Measurements from ENCODE around the gene DHRS12.
A peak's percentile ranks its signal among the peaks of the same experiment; 100 is the strongest.

Gene DHRS12

GRCh38 chr13:51811046-51811445, 7.1 kb upstream of the DHRS12 start:
- no peak for DNase-seq (ENCODE audit: low read depth)
- no peak for TF ChIP-seq CTCF (conservative IDR thresholded peaks at IDR 0.05; ENCODE audit: low read depth, low read length)
- H3K4me3 ChIP-seq (ENCODE audit: low read length), result no peak overlapping the region

GRCh38 chr13:51808811-51809210, 4.8 kb upstream of the DHRS12 start:
- no peak for DNase-seq (ENCODE audit: low read depth)
- TF ChIP-seq CTCF (conservative IDR thresholded peaks at IDR 0.05; ENCODE audit: low read depth, low read length), result no peak
- no peak overlapping the region for H3K4me3 ChIP-seq (ENCODE audit: low read length)

GRCh38 chr13:51807041-51807440, 3.1 kb upstream of the DHRS12 start:
- no peak for TF ChIP-seq CTCF (conservative IDR thresholded peaks at IDR 0.05; ENCODE audit: low read depth, low read length)
- DNase-seq (ENCODE audit: low read depth), result no peak
- H3K4me3 ChIP-seq (ENCODE audit: low read length), result no peak overlapping the region

GRCh38 chr13:51806566-51806965, 2.6 kb upstream of the DHRS12 start:
- DNase-seq (ENCODE audit: low read depth), result no peak
- TF ChIP-seq CTCF (conservative IDR thresholded peaks at IDR 0.05; ENCODE audit: low read depth, low read length), result no peak
- H3K4me3 ChIP-seq (ENCODE audit: low read length), result no peak overlapping the region

- no peak overlapping the region for H3K4me3 ChIP-seq (ENCODE audit: low read length)
- no peak for TF ChIP-seq CTCF (conservative IDR thresholded peaks at IDR 0.05; ENCODE audit: low read depth, low read length)
- no peak for DNase-seq (ENCODE audit: low read depth)
Observed at GRCh38 chr13:51805925-51806324, 2.0 kb upstream of the DHRS12 start.

- no peak for TF ChIP-seq CTCF (conservative IDR thresholded peaks at IDR 0.05; ENCODE audit: low read depth, low read length)
- H3K4me3 ChIP-seq (ENCODE audit: low read length), result no peak overlapping the region
- no peak for DNase-seq (ENCODE audit: low read depth)
Observed at GRCh38 chr13:51805313-51805712, 1.4 kb upstream of the DHRS12 start.

- peak overlapping the region; percentile 75 for H3K4me3 ChIP-seq (ENCODE audit: low read length)
- DNase-seq (ENCODE audit: low read depth), result no peak
- no peak for TF ChIP-seq CTCF (conservative IDR thresholded peaks at IDR 0.05; ENCODE audit: low read depth, low read length)
Observed at GRCh38 chr13:51804295-51805172, 571 bp upstream of the DHRS12 start.

Measured in retinal pigment epithelial cell (primary cell).